ENCODE results near the gene CETP.
"Not testable (repeated sequence)": the region's sequence is repeated elsewhere in the genome, so short reads cannot be mapped to it uniquely, and the experiment has no call there.

Gene CETP

GRCh38 chr16:56930486-56931270 is 31.1 kb upstream of the CETP start:
- DNase-seq (ENCODE audit: low read depth) = no peak
- TF ChIP-seq CTCF (conservative IDR thresholded peaks at IDR 0.05; ENCODE audit: low read depth, low read length) = no peak
- H3K4me3 ChIP-seq (ENCODE audit: low read depth, low read length) = no peak overlapping the region

- no peak for DNase-seq (ENCODE audit: low read depth)
- H3K4me3 ChIP-seq (ENCODE audit: low read depth, low read length) = peak overlapping the region; percentile 99
- no peak for TF ChIP-seq CTCF (conservative IDR thresholded peaks at IDR 0.05; ENCODE audit: low read depth, low read length)
Observed at GRCh38 chr16:56931271-56931891, 30.4 kb upstream of the CETP start.

- DNase-seq (ENCODE audit: low read depth) = peak; percentile 99
- TF ChIP-seq CTCF (conservative IDR thresholded peaks at IDR 0.05; ENCODE audit: low read depth, low read length) = no peak
- peak within 1 kb of the TSS; percentile 99 for H3K4me3 ChIP-seq (ENCODE audit: low read depth, low read length)
Observed at GRCh38 chr16:56931892-56932720, 29.6 kb upstream of the CETP start, which contains the start of gene HERPUD1. Gene HERPUD1 (plus strand): TSS chr16:56932142. CDS start chr16:56932245, 103 bp downstream.

- peak; percentile 79 for DNase-seq (ENCODE audit: low read depth)
- no peak for TF ChIP-seq CTCF (conservative IDR thresholded peaks at IDR 0.05; ENCODE audit: low read depth, low read length)
- peak overlapping the region; percentile 99 for H3K4me3 ChIP-seq (ENCODE audit: low read depth, low read length)
Observed at GRCh38 chr16:56932721-56933619, 28.8 kb upstream of the CETP start.

GRCh38 chr16:56933828-56934598 is 27.7 kb upstream of the CETP start:
- peak overlapping the region; percentile 99 for H3K4me3 ChIP-seq (ENCODE audit: low read depth, low read length)
- no peak for DNase-seq (ENCODE audit: low read depth)
- TF ChIP-seq CTCF (conservative IDR thresholded peaks at IDR 0.05; ENCODE audit: low read depth, low read length) = no peak

GRCh38 chr16:56934599-56935145 is 27.1 kb upstream of the CETP start:
- DNase-seq (ENCODE audit: low read depth) = not testable (repeated sequence)
- peak overlapping the region; percentile 99 for H3K4me3 ChIP-seq (ENCODE audit: low read depth, low read length)
